Stimulated activated CD4-positive, alpha-beta T cell treated with anti-CD3 and anti-CD28 coated beads, Interleukin-1b, Interleukin-23, amount 100 ng/mL, for 24 hours (primary cell): Measurements from ENCODE around the gene MAP3K13.
"Not testable (repeated sequence)": the region's sequence is repeated elsewhere in the genome, so short reads cannot be mapped to it uniquely, and the experiment has no call there.

ENCODE experiments used
- DNase-seq, 4 experiments: peaks; one replicate each; pipeline ENCODE4 v3.0.0-alpha.2; 2020; ENCODE audit warnings: low read depth in 4 of 4, low spot score in 1 of 4

The MAP3K13 gene

DNA sequence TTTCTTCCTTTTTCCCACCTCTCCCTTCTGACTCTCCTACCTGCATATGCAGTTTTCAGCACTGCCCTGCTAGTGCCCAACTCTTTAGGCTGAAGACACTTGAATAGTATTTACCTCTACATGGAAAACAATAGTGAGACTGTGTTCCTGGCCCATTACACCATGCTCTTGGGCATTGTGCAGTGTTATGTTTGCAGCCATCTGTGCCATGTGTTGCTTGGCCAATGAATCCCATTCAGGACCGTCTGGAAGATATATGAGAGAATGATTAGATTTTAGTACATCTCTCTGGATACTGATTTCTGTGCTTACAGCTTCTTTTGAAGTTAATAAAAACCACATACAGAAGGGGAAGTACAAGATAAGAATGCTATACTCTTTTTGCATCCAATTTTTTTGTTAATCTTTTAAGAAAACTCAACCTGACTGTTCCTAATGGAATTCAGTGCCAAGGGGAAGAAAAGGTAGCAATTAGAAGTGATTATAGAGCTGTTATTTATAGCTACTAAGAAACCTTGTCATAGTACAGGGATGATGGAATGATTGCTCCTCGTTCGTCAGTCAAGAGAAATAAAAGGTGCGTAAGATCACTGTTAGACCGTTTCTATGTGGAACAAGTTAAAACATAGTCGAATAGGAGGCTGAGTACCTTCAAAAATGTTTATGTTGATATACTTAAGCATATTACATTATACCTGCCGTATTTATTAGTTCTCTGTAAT lies 77.0 kb downstream of the MAP3K13 start:
- DNase-seq, result no peak

DNA sequence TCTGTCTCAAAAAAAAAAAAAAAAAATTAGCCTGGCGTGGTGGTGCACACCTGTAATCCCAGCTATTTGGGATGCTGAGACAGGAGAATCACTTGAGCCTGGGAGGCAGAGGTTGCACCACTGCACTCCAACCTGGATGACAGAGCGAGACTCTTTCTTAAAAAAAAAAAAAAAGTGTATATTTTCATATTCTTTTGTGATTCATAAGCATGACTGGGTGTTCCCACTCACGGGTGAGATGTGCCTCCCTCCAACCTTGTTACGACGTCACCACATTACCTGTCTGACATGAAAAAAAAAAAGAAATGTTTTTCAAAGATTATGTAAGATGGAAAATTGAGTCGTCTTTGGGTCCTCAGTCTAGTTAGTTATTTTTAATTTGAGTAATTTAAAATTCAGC lies 79.1 kb downstream of the MAP3K13 start:
- no peak for DNase-seq

DNA sequence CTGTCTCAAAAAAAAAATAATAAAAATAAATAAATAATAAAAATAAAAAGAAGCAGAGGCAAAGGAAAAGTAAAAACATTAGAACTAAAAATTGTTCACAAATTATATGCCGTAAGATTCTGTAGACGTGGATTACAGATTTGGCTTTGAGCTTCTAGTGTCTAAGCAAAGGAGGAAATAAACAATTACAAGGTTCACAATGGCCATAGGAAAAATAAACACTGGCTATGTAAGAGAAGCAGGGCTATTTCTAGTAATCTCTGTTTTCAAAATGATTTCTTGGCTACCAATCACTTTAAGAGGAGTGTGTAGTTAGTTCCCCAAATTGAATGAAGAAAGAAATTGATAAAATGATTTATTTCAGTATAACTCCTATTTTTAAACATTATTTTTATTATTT lies 81.4 kb downstream of the MAP3K13 start:
- DNase-seq, result no peak

DNA sequence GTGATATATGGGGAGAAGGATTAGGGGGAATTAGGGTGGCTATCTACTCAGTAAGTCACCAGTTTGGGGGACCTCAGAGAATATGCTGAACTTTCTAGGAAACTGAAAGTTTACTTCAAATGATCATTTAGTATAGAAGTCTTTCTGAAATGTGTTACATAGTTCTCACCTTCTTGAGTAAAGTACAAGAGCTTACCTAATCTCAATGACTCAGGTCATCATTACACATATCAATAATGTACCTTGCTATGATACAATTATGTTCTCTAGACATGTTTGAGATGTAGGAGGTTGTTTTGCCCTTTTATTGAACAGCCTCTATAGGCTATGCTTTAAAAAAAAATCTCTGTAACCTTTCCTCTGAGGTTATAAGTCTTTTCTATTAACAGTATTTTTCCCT lies 85.2 kb downstream of the MAP3K13 start:
- no peak for DNase-seq

DNA sequence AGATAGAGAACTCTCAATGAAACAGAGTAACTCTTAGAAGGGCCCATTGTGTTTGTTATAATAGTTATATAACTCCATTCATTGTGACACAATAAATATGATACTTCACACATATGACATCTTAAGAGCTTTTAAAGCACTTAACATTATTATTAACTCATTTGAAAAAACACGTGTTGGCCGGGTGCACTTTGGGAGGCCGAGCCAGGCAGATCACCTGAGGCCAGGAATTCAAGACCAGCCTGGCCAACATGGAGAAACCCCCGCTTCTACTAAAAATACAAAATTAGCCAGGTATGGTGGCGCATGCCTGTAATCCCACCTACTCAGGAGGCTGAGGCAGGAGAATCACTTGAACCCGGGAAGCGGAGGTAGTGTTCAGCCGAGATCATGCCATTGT lies 88.5 kb downstream of the MAP3K13 start:
- not testable (repeated sequence) for DNase-seq

DNA sequence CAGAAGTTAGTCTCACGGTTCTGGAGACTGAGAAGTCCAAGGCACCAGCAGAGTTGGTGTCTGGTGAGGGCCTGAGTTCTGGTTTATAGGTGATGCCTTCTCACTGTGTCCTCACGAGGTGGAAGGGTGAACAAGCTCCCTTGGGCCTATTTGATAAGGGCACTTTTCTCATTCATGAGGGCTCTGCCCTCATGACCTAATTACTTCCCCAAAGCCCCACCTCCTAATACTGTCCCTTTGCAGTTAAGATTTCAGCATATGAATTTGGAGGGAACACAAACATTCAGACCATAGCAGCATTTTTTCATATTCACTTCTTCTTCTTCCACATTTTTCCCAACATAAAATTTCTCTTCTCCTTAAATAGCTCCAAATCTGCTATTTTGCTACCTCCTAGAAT lies 94.4 kb downstream of the MAP3K13 start:
- no peak for DNase-seq

DNA sequence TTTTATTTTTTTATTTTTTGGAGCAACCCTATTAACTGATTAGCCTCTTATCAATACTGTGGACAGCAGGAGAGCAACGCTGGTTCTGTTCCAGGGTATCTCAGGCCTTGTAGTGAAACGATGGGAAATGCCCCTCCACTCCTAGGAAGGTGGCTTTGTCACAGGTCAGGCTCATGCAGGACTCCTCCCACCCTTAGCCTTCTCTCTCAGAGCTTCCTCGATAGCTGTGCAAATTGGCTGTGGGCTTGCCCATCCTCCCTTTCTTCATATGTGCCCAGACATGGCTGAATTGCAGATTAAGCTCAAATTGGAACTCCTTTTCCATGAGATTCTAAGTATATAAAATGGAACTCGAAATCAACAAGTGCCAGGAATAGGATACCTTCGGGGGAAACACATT lies 97.4 kb downstream of the MAP3K13 start:
- DNase-seq, result no peak

DNA sequence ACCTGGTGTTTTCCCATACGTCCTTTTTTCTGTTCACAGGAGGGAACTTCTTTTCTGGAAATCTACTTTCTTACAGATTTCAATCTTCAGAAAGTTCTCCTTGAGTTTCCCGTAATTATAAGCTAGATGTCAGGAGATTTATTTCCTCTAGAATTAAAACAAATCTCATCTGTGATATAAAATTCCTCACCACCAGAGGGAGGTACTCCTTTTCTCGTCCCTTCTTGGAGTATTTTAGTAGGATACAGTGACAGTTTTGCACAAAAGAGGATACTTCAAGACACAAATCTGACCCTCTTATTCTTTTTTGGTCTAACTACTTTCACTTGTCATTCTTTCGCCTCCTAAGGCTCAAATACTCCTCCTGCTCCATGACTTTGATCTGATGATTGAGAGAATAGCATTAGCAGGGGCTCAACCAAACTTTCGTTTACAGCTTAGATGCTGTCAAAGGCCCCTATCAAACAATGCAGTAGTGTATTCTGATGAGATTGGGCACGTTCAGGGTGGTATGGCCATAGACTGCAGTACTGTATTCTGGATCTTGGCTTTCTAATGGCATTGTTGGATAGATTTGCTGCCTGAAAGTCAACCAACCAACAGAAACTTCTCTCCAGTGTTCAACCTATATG lies 97.9 kb downstream of the MAP3K13 start:
- DNase-seq, result no peak

DNA sequence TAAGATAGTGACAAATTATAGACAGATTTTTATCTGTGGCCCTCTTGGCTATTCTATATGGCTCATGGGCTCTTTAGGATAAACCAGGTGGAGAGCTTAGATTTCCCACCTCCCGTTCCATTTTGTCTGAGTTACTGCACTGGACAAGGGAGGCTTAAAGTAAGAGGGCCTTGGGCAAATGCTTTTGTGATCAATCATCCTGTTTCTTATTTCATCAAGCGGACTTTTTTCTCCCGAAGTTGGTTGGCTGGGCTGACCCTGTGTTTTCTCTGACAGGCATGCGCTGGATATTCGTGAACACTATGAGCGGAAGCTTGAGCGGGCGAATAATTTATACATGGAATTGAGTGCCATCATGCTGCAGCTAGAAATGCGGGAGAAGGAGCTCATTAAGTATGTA lies 102.5 kb downstream of the MAP3K13 start:
- no peak for DNase-seq

DNA sequence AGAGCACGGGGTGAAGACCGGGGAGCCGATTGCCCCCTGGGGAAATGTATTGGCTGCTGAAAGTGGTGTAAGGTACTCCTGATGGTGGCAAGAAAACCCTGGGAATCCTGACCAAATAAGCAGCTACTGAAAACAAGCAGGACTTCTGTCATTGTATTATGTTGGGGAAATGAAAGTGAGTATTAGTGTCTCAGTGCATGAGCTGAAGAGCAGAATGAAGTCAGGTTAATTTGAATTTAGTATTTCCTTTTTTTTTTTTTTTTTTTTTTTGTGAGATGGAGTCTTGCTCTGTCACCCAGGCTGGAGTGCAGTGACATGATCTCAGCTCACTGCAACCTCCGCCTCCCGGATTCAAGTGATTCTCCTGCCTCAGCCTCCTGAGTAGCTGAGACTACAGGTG lies 103.2 kb downstream of the MAP3K13 start:
- not testable (repeated sequence) for DNase-seq

DNA sequence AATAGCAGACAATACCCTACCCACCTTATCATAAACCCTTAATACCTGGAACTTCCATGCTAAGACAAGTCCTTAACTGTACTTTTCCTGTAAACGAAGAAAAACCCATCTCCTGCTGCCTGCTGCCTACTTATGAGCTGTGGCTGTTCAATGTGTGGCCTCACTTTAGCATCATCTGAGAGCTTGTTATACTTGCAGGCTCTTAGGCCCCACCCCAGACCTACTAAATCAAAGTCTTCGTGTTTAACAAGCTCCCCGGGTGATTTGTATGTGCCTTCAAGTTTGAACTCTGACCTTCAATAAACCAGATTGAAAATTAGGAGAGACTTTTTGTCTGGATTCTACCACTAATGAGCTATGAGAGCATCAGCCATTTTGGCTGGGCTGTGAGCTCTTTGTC lies 106.6 kb downstream of the MAP3K13 start:
- no peak for DNase-seq

DNA sequence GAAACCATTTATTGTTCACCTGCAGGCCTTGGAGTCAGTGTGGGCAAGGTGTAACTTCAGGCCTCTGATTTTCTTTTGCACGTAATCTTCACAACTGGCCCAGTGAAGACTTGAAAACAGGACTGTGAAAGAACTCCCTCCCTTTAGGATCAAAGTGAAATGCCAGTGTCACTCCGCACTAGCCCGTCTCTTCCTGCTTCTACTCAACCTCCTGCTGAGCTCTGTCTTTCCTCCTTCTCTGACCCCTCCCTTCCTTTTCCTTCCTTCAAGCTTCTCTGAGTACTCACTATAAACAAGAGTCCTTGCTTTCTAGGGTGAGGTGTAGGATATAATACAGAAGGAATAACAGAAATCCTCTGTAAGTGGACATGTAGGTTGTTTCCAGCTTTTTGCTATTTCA lies 107.4 kb downstream of the MAP3K13 start:
- no peak for DNase-seq

DNA sequence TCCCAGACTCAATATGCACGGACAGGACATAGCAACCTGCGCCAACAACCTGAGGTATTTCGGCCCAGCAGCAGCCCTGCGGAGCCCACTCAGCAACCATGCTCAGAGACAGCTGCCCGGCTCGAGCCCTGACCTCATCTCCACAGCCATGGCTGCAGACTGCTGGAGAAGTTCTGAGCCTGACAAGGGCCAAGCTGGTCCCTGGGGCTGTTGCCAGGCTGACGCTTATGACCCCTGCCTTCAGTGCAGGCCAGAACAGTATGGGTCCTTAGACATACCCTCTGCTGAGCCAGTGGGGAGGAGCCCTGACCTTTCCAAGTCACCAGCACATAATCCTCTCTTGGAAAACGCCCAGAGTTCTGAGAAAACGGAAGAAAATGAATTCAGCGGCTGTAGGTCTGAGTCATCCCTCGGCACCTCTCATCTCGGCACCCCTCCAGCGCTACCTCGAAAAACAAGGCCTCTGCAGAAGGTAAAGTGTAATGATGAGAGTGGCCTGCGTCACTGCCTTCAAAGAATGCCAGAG lies 110.4 kb downstream of the MAP3K13 start:
- no peak for DNase-seq

DNA sequence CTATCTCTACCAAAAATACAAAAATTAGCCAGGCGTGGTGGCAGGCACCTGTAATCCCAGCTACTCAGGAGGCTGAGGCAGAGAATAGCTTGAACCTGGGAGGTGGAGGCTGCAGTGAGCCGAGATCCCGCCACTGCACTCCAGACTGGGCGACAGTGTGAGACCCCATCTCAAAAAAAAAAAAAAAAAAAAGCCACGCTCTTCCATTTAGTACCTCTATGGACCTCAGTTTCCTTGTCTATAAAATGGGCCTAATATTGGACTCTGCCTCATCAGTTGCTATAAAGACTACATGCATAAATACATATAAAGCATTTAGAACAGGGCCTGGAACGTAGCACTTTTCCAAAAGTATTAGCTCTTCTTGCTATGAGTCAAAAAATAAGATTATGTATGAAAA lies 112.0 kb downstream of the MAP3K13 start:
- DNase-seq, result not testable (repeated sequence)

DNA sequence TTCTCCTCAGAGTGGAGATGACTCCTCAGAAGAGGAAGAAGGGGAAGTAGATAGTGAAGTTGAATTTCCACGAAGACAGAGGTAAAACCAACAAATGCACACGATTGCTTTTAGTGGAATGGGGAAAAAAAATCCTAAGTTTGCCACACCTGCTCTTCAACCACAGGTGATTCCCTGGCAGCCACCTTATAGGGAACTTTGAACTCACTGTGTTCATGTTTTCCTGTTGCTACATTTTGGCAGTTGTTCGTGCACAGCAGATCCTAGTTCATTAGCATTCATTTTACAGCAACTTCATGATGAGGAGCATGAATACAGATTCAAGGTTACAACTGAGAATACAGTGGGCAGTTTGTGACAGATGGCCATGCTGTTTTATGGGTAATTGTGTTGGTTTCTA lies 114.4 kb downstream of the MAP3K13 start:
- no peak for DNase-seq

DNA sequence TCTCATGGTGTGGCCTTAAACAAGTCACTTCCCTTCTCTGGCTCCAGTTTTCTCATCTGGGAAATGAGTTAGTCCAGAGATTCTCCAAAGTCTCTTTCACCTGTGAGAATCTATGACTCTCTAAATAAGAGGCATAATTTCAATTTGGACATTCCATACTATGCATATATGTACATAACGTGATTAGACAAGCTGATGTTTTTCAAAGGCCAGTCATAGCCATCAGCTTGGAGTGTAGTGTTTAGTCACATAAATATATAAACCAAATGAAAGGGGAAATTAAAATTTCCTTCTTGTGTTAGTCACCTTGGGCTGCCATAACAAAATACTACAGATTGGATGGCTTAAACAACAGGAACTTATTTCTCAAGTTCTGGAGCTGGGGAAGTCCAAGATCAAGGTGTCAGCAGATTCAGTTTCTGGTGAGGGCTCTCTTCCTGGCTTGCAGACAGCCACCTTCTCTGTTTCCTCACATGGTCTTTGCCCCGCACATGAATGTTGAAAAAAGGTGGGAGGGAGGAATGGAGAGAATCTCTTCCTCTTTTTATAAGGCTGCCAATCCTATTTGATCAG lies 116.5 kb downstream of the MAP3K13 start:
- no peak for DNase-seq

DNA sequence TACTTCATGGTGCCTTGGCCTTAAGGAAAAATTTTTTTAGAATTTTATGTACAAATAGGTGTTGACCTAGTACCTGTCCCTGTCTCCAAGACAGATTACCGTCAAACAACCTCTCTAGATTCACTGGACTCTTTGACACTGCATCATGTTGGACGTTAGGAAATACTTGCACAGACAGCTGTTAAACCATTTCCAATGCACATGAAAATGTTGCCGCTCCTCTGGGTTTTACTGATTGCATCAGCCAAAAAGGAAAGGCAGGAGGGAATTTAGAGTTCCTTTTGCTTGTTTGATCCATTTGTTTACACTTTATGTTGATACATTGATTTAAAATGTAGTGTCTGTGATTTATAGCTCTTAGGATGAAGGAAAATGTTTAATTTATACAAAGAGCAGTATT lies 121.4 kb downstream of the MAP3K13 start:
- no peak for DNase-seq

DNA sequence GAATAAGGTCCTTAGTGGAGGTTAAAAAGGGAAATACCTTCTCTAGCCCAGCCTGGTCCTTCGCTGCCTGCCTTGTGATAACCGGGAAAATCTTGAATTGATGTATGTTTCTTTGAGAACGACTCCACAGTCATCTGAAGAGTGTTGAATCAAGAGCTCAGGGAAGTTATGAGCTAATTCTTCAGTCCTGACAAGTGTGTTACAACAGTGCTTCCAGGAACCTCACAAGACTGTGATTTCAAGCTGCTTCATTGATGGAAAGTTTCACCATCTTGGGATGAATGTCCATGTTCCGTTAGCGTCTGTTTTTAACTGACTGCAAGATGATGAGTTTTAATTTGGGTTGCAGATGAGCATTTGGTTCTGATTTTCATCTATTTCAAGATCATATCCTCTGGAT lies 123.5 kb downstream of the MAP3K13 start:
- DNase-seq, result no peak

DNA sequence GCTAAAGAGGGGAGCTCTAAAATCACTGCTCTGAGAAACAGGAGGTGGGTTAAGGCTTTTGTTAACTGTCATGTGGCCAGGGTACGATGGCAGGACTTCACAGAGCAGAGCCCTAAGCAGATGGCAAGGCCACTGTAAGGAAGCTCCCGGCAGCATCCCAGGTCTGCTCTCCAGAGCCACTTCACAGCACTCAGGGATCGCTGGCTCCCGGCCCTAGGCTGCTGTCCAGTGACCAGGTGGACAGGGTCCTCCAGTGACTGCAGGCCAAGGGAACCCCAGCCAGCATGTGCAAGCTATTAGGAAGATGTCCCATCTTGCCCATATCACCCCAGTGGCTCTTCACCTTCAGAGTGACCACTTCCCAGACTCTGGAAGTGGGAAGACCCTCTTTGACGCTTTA lies 125.5 kb downstream of the MAP3K13 start:
- no peak for DNase-seq

DNA sequence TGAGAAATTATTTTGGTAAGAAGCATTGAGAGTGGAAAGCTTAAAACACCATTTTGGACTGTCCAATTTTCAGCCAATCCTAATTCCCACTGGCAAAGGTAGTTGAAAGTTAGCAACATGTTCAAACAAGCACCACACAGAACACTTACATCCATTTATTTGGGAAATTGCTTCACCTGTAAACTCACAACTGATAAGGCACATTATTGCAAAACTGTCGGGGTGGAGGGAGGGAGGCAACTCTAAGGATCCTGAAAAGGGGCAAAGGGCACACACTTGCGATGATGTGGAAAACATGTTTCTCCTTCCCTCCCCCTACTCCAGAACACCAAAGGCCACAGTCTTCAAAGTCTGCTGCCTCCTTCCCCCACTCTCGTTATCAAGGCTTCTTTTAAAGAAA lies 126.5 kb downstream of the MAP3K13 start:
- no peak for DNase-seq

DNA sequence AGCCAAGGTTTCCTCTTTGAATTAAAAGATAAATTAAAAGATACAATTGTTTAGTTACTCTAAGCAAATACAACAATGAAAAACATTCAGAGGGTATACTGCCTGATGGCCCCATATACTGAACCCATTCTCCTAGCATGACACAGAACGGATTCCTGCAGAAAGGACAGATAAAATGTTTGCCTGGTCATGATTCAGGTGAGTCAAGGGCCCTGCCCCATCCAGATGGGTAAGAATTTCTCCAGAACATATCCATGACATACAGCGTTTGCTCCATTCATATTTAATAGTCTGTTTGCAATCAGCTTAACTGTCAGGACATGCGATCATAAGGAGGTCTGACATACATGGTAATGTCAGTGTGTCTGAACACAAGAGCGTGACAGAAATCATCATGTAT lies 127.3 kb downstream of the MAP3K13 start:
- no peak for DNase-seq
